NT2/D1 (cell line): Measurements from ENCODE around the gene PKHD1.

Source experiments
- DNase-seq: peaks from one replicate; pipeline ENCODE4 v3.0.0-alpha.2; 2011; ENCODE audit warnings: low read depth, low spot score
- H3K27me3 ChIP-seq: 2 replicates; pipeline ENCODE4 v1.6.0; 2011; ENCODE audit warnings: mild to moderate bottlenecking; ENCODE audit not compliant: insufficient read length, insufficient read depth
- H3K36me3 ChIP-seq: 2 replicates; pipeline ENCODE4 v1.6.1; 2011; ENCODE audit warnings: mild to moderate bottlenecking, low read length, mixed read lengths; ENCODE audit not compliant: insufficient read depth, insufficient read length
- H3K4me1 ChIP-seq: 2 replicates; pipeline ENCODE4 v1.5.1; 2011; ENCODE audit not compliant: insufficient read depth, insufficient read length
- H3K4me3 ChIP-seq: 2 replicates; pipeline ENCODE4 v1.5.1; 2011; ENCODE audit warnings: low read depth; ENCODE audit not compliant: insufficient read length
- H3K9ac ChIP-seq: 2 replicates; pipeline ENCODE4 v1.6.0; 2011; ENCODE audit warnings: low read depth; ENCODE audit not compliant: insufficient read length
- H3K9me3 ChIP-seq: 2 replicates; pipeline ENCODE4 v1.5.1; 2011; ENCODE audit warnings: mild to moderate bottlenecking, low read length; ENCODE audit not compliant: insufficient read depth
- SUZ12 ChIP-seq: IDR thresholded peaks from 2 replicates; pipeline ENCODE4 v1.6.1; 2011; ENCODE audit not compliant: insufficient read length, insufficient read depth; ENCODE audit errors: extremely low read depth
- YY1 ChIP-seq: IDR thresholded peaks from 2 replicates; pipeline ENCODE4 v1.6.1; 2011; ENCODE audit not compliant: insufficient read length, insufficient read depth
- ZNF274 ChIP-seq: IDR thresholded peaks from 2 replicates; pipeline ENCODE4 v1.6.1; 2011; ENCODE audit warnings: mild to moderate bottlenecking, low read depth, low read length

PKHD1 gene

DNA sequence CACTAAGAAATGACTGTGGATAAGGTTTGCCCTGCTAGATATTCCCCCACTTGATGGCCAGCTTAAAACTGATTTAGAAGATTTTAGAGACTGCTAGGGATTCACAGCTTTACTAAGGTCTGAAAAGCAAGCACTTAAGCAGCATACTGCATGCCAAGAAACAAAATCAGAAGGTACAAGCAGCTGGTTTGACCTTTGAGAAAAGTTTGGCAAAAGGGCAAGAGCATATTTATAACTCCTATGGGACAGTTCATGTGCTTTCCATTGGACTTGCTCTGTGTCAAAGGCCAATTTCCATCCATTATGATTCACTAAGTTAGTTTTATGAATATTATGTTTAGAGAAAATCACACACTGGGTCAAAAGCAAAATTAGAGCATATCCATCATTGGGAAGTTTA is 402.8 kb downstream of the PKHD1 start:
- H3K9me3 ChIP-seq, result no peaks in the 10 kb centered on the region
- no peak for DNase-seq
- no peak overlapping the region for H3K9ac ChIP-seq
- no peaks in the 10 kb centered on the region for H3K36me3 ChIP-seq
- H3K4me1 ChIP-seq, result no peaks in the 10 kb centered on the region
- H3K4me3 ChIP-seq, result no peak overlapping the region
- H3K27me3 ChIP-seq, result no peaks in the 10 kb centered on the region
- no peak for TF ChIP-seq YY1
- no peak for TF ChIP-seq SUZ12
- TF ChIP-seq ZNF274, result no peak

DNA sequence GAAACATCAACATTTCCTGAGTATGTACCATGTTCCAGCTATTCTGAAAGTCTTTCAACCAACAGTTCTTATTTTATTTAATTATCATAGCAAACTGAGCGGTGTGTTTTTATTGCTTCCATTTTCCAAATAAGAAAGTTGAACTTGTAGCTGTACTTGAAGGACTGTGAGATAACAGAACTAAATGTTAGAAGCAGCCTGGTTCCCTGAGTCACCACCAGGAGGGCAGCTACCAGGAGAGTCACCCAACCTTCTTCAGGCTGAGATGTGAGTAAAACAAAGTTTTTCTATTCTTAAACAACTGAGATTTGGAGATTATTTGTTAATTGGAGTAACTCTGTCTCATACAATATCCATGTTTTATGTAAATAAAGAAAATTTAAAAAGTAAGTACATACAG is 403.4 kb downstream of the PKHD1 start:
- no peak overlapping the region for H3K4me3 ChIP-seq
- H3K4me1 ChIP-seq, result no peaks in the 10 kb centered on the region
- TF ChIP-seq ZNF274, result no peak
- TF ChIP-seq YY1, result no peak
- TF ChIP-seq SUZ12, result no peak
- H3K9me3 ChIP-seq, result no peaks in the 10 kb centered on the region
- DNase-seq, result no peak
- H3K27me3 ChIP-seq, result no peaks in the 10 kb centered on the region
- H3K9ac ChIP-seq, result no peak overlapping the region
- no peaks in the 10 kb centered on the region for H3K36me3 ChIP-seq

DNA sequence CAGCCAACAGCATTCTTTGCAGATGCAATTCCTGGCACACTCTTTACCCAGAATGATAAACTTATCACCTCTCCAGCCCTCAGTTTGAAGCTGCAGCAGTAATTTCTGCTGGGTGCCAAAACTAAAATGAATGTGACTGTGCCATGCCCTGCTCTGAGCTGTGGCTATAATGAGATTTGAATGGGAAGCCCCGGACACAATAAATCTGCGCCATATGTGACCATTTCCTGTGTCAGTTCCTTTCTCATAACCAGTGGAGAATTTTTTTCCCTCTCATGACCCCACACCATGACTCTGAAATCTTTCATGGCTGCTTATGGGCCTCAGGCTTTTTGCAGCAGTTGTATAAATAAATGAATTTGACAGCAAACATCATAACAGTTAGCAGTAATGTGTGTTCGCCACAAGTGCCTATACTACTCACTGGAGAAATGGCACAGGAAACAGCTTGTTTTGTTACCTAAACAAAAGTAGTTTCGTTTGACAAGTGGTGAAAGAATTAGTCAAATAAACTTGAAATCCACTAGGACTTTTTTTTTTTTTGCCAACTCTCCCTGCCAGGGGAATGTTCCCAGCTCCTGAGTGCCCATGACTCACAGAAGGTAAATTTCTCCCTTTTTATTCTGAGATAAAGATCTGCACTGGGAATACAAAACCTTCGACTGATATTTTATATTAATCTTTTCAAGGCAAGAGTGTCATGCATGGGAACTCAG is 408.4 kb downstream of the PKHD1 start:
- H3K27me3 ChIP-seq, result no peaks in the 10 kb centered on the region
- no peaks in the 10 kb centered on the region for H3K4me1 ChIP-seq
- DNase-seq, result no peak
- no peak for TF ChIP-seq YY1
- no peak for TF ChIP-seq SUZ12
- TF ChIP-seq ZNF274, result no peak
- no peaks in the 10 kb centered on the region for H3K9me3 ChIP-seq
- H3K9ac ChIP-seq, result no peak overlapping the region
- no peak overlapping the region for H3K4me3 ChIP-seq
- no peaks in the 10 kb centered on the region for H3K36me3 ChIP-seq

DNA sequence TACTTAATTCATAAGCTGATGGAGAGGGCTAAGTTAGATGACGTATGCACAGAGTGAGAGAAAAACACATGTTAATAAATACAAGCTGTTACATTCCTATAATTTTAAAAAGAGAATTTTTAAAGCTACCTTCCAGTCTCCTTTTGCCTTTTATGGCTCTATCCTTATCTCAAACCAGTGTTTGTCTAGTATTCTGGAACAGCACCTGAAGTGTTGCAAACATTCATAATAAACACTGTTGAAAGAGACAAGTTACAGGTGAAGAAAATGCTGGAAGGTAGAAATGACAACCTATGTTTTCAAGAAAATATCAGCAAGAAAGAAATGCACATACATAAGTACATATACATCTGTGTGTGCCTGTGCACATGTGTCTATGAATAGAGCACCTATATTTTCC is 409.1 kb downstream of the PKHD1 start:
- no peaks in the 10 kb centered on the region for H3K27me3 ChIP-seq
- no peaks in the 10 kb centered on the region for H3K36me3 ChIP-seq
- no peak overlapping the region for H3K4me3 ChIP-seq
- H3K9me3 ChIP-seq, result no peaks in the 10 kb centered on the region
- no peaks in the 10 kb centered on the region for H3K4me1 ChIP-seq
- TF ChIP-seq SUZ12, result no peak
- TF ChIP-seq ZNF274, result no peak
- TF ChIP-seq YY1, result no peak
- DNase-seq, result no peak
- no peak overlapping the region for H3K9ac ChIP-seq

DNA sequence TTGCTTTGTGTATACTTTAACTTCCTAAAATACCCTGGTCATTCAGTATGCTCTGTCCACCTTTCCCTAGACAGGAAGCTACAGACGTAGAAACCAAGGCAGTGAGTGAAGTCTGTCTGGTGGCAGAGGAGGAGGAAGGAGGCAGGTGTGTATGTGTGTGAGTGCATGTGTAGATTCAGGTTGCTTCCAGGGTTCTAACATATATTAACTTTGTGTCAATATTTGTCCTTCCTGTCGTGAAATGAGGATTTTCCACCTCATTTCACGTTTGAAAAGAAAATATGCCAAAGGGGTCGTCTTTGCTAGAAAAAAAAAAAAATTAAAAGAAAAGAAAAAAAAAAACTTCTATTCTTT is 411.5 kb downstream of the PKHD1 start:
- Histone ChIP-seq H3K9ac (no peak overlapping the region), H3K9me3 (no peaks in the 10 kb centered on the region), H3K36me3 (no peaks in the 10 kb centered on the region), H3K27me3 (no peaks in the 10 kb centered on the region), H3K4me3 (no peak overlapping the region), H3K4me1 (no peaks in the 10 kb centered on the region)
- TF ChIP-seq SUZ12 (no peak), ZNF274 (no peak), YY1 (no peak)
- no peak for DNase-seq

DNA sequence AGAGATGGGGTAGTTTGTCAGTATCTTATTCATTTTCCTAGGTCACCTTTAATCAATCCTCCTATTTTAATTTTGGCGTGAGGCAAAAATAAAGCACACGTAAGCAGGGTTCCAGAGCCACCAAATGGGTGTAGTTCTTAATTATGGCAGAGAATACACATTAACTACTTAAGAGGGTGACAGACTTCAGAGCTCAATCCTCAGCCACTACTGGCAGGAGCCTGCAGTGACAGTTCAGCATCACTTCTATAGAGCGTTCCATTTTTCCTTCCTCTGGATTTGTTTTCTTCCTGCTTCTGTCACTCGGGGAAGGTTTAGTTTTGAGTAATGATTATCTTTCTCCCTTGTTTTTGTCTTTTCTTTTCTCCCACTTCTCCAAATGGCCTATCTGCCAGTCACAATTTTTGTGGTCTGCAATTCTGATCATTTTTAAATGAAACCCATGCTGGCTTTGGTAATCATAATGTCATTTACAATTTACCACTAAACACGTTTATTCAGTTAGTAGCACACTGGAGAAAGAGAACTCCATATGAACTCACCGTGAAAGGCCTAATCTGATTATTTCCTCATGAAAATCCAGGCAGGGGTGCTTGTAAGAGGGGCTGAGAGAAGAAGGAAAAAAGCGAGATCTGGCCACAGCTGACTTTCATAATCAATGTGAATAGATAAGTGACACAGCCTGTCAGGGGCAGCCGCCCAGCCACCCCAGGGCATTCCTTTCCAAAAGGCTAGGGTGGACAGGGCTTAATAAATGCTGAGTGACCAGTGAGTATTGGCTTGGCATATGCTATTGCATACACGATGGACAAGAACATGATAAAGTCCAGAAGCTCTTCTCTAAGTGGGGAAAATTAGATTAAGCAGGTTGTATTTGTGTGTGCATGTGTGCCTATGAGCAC is 412.1 kb downstream of the PKHD1 start:
- H3K27me3 ChIP-seq, result no peaks in the 10 kb centered on the region
- no peaks in the 10 kb centered on the region for H3K4me1 ChIP-seq
- no peaks in the 10 kb centered on the region for H3K9me3 ChIP-seq
- H3K9ac ChIP-seq, result no peak overlapping the region
- no peak overlapping the region for H3K4me3 ChIP-seq
- H3K36me3 ChIP-seq, result no peaks in the 10 kb centered on the region
- TF ChIP-seq YY1, result no peak
- no peak for TF ChIP-seq SUZ12
- no peak for TF ChIP-seq ZNF274
- no peak for DNase-seq

DNA sequence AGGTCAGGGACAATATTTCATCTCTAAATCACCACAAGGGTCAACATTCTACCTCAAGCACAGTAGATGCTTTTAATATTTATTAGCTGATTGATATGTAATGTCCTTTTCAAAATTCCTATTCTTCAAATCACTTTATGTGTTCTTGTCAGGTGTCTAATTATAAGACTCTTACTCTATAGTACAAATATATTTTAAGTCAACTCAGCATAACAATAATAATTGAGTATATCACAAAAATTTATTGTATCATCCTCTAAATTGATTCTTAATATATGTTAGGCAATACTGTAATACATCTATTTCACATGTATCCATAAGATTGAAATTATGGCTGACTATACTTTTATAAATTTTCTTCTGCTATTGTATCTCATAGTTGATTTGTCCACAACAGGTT is 423.9 kb downstream of the PKHD1 start:
- H3K36me3 ChIP-seq, result no peaks in the 10 kb centered on the region
- TF ChIP-seq SUZ12 (no peak), ZNF274 (no peak), YY1 (no peak)
- no peak overlapping the region for H3K4me3 ChIP-seq
- H3K9ac ChIP-seq, result no peak overlapping the region
- DNase-seq, result no peak
- H3K4me1 ChIP-seq, result no peaks in the 10 kb centered on the region
- no peaks in the 10 kb centered on the region for H3K9me3 ChIP-seq
- H3K27me3 ChIP-seq, result no peaks in the 10 kb centered on the region
